ENCODE results near the gene TANGO6. TPM values are rescaled to one million over a fixed set of nuclear protein-coding genes. Genes with fewer than 3 reads are reported as not detected.

TANGO6 gene
- polyA plus RNA-seq, 4 donors = 7.6 to 8.1 (median 7.7) TPM

- peak in 2 of 4 donors; percentile 67 to 72 for DNase-seq (ENCODE audit: low read depth in 4 of 4, low spot score in 3 of 4)
These were observed 288.6 kb downstream of the TANGO6 start for GRCh38 chr16:69131839-69132423.

GRCh38 chr16:69132424-69133252 lies 289.3 kb downstream of the TANGO6 start, which contains the start of the genes CHTF8 and UTP4:
Gene CHTF8 (minus strand): TSS chr16:69132588. CDS start chr16:69121458, 11,130 bp downstream.
Gene UTP4 (plus strand): TSS chr16:69132649. CDS start chr16:69133460, 811 bp downstream.
- DNase-seq (ENCODE audit: low read depth in 4 of 4, low spot score in 3 of 4) = peak in 2 of 4 donors; percentile 64 to 67

- DNase-seq (ENCODE audit: low read depth in 4 of 4, low spot score in 3 of 4) = no peak
These were observed 290.1 kb downstream of the TANGO6 start for GRCh38 chr16:69133373-69133954.

Other genes starting within 250 kb of the TANGO6 start
- 10 to 100 TPM; 18.7 to 71.9 (median 58.2) TPM for gene CDH3, start 198.2 kb upstream of the TANGO6 start, polyA plus RNA-seq (ENCODE audit: insufficient read length in 4 of 4)
- 100 to 1,000 TPM in 3 of 4 donors, 1 to 10 TPM in 1; 3.2 to 113 (median 101) TPM for gene CDH1, start 106.2 kb upstream of the TANGO6 start, polyA plus RNA-seq (ENCODE audit: insufficient read length in 4 of 4)